Hematopoietic multipotent progenitor cell treated with erythropoietin and hydrocortisone succinate and interleukin-3 and kit ligand, for 6 days (in vitro differentiated cells): ENCODE measurements around the gene KIAA1217.

Experiments used
- DNase-seq: peaks from one replicate; pipeline ENCODE4 v3.0.0-alpha.2; 2015

The KIAA1217 gene

DNA sequence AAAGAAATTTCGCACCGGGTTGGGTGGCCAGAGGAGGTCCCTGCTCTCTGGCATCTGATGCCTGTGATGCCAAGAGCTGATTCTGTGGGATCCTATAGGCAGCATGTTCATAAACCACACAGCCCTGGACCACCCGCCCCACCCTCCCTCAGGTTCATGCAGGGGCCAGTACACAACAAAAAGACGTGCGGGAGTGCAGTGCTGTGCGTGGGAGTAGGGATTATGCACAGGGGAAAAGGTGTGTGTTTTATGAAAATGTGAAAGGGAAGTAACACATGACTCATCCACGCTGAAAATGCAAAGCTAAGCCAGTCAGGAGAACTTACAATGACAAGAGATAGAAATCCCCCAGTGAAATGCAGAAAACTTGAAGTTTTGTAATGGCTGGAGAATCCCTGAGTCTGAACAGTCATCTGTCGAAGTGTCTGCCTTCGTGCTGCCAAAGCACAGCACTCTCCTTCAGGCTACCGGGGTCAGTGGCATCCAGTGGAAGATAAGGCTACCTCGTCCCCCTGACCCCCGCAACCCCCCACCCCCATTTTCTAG lies 1.1 kb downstream of the KIAA1217 start:
- no peak for DNase-seq

DNA sequence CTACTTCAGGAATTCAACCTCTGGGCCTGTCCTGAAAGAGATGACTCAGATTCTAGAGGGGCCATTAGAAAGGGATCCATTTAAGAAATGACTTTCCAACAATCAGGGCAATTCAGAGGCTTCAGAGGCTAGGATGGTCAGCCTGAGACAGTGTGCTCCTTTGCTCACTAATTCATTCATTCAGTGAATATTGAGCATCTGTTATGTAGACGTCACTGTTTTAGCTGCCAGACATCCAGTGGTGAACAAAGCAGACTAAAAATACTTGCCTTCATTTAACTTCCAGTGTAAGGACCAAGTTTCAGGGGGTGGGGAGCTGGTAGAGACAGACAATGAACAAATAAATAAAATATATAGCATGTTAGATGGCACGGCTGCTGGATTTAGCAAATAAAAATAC lies 1.6 kb downstream of the KIAA1217 start:
- no peak for DNase-seq

DNA sequence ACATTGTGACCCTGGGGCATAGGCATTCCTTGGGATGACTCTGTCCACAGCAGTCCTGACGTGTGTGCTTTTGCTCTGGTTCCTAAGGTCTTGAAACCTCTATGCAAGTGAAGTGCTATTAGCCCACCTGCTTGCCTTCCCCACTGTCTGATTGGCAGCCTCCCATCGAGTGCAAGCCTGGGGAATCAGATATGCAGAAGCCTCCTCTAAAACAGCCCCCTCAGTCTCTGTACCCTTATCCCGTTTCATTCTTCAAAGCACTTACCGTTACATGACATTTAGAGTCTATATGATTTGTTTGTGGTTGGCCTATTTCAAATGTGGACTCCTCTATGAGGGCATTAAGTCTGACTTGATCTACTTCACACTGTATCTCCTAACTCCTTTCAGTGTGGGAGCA lies 4.3 kb downstream of the KIAA1217 start:
- DNase-seq, result no peak

DNA sequence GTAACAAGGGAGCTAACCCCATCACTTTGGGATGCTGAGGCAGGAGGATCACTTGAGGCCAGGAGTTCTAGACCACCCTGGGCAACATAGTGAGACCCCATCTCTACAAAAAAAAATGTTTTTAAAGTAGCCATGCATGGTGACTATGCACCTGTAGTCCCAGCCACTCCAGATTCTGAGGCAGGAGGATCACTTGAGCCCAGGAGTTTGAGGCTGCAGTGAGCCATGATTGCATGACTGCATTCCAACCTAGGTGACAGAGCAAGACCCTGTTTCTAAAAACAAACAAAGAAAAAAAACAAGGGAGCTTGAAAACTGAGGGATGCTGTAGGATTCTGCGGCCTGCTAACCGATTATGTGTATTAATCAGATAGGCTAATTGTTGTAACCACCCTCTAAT lies 4.9 kb downstream of the KIAA1217 start:
- DNase-seq, result no peak

DNA sequence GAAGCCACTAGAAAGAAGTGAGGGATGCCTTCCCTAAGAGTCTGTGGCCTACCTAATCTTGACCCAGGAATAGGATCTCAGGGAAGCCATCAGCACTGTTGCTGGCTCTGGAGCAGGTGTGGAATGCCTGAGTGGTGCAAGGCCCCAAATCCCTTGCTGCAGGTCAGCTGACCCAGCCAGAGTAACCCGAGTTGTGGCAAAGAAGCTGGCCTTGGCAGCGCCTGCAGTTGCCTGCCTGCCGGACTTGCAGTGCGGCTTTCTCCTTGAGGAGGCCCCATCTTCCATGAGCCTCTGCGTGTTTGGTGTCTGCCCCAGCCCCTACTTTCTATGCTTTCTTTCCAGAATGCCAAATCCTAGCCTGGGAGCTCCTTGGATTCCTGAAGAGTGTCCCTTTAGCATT lies 5.8 kb downstream of the KIAA1217 start:
- DNase-seq, result no peak

DNA sequence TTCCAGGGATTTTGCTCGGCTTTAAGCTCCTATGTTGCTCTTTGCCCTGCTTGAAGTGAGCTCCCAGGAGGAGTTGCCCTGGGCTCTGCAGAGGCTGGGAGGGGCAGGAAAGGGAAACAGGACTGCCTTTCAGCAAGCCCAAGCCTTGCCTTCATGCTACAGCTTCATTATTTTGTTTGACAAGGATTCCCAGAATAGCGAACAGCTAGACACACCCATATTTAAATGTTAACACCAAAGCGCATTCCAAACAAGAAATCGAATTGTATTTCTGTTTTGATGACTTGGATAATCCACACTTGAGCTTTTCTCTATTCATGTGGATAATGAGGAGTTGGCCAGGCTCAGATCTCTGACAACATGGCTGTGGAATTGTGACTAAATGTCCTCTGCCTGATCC lies 6.3 kb downstream of the KIAA1217 start:
- DNase-seq, result no peak

DNA sequence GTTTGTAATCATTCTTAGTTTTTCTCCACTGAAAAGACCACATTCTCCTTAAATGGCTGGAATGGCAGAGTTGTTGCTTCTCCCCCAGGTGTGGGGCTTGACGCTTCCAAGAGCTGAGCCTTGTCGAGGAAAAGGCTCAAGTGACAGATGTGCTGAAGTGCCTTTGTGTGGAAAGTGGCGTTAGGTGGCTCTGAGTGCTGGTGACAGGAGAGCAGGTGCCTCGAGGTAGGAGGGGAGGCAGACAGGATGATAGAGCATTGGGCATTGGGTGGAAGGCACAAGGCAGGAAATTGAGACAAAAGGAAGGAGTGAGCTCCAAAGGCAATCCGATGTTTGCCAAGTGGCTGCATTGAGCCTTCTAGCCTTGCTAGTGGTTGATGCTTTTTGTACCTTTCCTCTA lies 6.7 kb downstream of the KIAA1217 start:
- no peak for DNase-seq

DNA sequence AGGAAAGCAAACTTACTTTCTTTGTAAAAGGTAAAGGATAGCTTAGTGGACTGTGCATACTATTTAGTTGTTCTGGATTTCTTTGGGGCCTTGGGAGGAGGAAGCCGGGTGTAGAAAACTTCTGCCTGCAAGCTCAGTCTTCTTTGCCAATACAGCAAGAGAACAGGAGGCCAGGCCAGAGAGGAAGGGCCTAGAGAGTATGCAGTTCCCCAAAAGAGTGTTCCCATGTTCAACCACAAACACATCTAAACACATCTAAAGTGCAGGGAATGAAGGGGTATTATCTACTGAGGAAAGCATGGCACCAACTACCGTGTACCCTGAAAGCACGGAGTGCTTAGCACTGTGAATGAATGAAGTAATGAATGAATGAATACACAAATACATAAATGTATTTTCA lies 11.0 kb downstream of the KIAA1217 start:
- DNase-seq, result no peak

DNA sequence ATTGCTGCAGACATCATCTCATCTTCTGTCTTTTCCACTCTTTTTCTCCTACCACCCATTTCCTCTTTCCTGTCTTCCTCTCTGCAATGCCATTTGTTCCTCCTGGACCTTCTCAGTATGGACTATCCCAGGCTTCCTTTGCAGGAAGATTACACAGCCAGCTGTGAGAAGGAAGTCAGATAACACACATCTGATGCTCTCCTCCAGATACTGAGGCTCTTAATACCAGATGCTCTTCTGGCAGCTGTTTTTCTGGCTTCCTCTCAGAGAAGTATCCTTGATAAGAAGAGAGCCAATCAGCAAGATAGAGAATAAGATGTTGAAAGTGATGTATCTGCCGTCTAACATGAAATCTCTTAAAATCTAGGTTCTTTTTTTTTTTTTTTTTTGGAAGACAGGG lies 14.4 kb downstream of the KIAA1217 start:
- no peak for DNase-seq

DNA sequence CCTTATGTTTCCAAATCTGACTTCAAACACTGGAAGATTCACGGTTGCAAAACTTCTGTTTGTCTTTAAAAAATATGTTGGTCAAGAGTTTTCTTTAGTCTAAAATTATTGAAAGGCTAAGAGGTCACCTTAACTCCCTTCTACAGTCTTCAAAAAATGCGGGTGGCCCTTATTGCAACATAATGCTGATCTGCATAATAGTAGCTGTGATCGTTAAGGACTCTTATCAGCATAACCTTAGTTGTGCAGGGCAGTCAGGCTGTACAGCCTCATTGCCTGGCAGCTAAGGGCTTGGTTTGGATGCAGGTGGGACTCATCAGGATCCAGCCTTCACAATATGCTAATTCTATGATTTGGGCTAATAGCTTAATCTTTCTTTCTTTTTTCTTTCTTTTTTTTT lies 15.0 kb downstream of the KIAA1217 start:
- no peak for DNase-seq

DNA sequence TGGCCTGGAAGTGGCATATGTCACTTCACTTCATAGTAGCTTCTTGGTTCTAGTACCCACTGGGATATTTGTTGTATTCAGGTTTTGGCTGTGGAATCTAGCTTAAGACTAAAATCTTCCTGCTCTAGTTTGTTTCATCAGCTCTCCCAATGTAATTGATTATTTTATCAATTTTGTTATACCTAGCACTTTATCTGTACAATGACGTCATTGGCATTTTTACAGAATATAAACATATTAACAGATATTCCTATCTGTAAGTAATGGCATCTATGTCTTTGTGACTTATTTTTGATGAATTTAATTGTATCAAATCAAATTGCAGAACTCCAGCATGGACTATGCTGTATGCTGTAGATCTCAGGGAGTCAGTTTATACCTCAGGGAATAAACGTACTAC lies 19.7 kb downstream of the KIAA1217 start:
- DNase-seq, result no peak

DNA sequence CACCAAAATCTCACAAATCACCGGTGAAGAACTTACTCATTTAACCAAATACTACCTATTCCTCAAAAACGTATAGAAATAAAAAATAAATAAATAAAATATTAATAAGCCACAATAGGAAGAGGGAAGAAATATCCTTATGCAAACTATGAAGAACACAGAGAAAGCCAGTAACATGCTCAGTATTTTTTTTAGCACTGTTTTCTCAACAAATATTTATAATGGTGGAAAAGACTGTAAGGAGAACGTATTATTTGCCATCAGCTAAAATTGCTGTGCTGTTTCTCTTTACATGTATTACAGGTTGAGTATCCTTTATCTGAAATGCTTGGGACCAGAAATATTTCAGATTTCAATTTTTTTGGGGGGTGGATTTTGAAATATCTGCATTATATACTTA lies 21.0 kb downstream of the KIAA1217 start:
- DNase-seq, result no peak

DNA sequence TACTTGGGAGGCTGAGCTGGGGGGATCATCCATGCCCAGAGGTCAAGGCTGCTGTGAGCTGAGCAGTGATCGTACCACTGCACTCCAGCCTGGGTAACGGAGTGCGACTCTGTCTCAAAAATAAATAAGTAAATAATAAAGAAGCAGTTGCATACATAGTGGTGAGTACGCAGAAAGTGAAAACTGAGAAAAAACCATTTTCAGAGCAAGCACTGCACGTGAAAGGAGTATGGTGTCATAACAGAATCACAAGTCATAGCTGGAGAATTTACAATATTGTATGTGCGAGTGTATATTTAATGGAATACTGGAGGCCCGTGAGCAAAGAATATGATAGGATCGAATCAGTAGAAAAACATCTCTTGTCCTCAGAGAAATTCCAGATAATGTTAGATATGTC lies 22.3 kb downstream of the KIAA1217 start:
- no peak for DNase-seq

DNA sequence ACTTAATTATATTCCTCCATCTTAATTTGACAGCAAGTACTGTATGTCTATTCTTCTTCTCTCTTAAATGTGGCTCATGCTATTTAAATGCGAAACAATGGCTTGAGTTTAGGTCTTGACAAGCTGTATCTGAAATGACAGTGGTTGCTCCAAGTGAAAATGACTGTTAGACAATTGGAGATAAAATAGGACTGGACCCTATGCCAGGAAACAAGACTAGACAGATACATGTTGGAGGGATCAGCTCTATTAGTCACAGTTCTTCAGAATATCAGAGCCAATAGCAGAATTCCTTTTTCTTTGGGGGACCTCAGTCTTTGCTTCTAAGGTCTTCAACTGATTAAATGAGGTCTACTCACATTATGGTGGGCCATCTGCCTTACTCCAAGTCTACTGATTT lies 25.8 kb downstream of the KIAA1217 start:
- no peak for DNase-seq

DNA sequence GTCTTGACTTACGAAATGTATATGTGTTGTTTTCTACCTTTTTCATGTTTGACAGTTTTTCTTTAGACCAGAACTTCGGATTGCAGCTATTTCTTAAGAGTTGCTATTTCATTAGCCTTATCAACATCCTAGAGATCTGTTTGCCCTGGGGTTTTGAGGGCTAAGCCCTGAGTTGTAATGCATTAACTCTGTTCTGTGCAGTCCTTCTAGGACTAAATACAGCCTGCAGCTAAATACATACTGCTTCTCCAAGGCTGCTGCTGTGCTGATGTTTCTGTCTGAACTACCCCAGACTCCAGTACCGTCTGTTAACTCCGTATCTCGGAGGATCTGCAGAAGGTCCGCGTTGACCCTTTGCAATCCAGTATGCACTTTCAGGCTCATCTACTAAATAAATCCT lies 26.5 kb downstream of the KIAA1217 start:
- no peak for DNase-seq

DNA sequence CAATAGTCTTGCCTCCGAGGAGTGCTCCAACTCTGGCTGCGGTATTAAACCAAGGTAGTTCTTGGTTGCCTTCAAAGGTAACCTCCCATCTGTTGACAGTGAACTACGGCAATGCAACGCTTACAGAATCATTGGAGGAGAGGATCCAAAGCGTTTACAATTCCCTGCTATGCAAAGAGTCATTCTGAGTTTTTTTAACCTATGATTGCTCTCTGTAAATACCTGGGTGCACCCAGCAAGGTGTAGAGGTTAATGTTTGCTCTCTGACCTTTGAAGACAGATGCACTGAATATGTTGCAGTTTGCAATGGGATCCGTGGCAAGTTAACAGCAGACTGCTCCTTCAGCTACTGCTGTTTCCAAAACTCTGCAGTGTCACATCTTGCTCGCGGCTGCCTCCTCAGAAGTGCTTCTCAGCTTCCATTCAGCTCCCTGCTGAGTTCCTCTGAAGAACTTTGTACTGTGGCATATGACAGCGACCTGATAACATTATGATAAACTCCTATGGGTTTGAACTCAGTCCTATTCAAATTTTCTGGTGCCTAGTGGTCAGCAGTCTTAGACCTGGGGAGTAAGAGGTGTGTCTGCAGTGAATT lies 29.0 kb downstream of the KIAA1217 start:
- no peak for DNase-seq

DNA sequence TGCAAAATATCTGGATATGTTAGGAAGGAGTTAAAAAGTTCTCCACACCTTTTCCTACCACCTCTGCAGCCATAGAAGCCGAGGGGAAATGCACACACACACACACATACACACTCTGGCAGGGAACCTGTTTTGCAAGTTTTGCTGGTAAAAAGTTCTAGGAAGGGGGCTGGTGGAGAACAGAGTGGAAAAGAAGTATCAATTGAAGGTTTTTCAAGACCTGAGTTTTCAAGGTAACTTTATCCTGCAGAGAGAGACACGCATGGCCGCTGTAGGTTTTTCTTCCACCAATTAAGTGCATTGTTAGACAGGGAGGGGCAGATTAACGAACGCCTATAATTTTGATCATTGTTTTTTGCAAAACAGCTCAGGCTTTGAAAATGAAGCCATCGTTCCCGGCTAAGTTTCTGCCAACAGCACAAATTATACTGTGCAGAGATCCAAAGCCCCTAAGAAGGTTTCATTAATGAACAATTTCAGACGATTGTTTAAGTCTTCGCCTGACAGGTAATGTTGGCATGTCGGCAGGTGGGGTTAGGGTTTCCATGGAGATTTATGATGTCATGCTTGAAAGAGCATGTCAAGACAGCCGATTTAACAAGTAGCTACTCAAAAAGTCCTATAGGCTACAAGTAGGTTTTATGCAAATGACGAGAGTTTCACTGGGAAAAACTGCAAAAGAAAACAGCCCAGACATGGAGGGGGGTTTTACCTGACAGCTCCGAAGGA lies 29.7 kb downstream of the KIAA1217 start:
- DNase-seq, result no peak

DNA sequence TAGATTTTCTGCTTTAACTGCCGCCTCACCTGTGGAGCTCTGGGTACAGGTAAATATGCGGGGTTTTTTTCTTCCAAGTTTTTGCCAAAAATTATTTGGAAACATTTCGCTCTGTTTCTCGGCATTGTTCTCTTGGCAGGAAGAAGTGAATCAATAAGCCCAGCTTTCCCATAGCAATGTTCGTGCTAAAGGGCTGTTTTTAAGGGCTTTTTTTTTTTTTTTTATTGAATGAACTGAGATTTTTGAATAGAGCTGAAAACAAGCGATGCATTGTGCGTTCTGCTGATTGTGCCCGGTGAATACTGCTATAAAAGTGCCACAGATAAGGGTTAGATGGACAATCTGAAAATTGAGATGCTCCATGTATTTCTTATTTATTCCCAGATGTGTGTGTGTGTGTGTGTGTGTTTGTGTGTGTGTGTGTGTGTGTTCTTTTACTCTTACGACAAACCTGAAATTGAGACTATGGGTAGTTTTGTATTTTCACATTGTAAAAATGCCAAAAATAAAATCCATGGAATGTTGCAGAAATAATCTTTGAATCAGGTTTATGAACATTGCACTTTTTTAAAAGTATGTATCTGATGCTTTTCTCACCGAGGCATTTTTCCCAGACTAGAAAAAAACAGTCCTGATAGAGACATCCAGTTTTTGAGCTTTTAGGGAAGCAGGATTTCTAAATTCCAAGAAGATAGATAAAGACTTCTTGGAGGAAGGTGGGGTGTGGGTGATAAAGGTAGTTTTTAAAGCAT lies 30.5 kb downstream of the KIAA1217 start:
- DNase-seq, result no peak

DNA sequence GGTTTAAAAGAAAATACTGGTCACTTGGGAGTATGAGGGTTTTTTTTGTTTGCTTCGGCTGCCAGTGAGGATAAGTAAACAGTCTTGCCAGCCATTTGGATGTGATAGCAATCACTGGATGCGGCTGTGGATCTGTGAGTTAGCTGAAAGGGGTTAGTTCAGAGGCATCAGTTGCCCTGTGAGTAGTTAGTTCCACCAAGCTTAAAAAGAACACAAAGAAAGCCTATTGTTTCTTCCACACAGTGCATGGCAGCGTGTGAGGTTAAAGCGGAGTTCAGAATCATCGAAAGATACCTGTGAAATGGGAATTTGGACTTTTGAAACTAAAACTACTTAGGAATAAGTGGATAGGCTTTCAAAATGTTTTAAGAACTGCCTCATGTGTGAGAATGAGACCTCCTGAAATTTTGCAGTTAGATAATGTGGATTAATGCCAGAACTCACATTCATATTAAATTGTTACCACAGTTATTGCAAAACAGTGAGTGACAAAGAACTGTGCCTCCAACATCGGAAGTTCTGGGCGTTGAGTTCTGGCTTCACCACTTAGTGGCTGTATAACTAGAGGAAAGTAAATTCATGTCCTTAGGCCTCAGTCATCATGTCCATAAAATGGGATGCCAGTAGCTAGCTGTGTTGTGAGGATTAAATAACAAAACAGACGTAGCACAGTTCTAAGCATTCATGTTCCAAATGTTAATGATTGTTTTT lies 31.3 kb downstream of the KIAA1217 start:
- no peak for DNase-seq

DNA sequence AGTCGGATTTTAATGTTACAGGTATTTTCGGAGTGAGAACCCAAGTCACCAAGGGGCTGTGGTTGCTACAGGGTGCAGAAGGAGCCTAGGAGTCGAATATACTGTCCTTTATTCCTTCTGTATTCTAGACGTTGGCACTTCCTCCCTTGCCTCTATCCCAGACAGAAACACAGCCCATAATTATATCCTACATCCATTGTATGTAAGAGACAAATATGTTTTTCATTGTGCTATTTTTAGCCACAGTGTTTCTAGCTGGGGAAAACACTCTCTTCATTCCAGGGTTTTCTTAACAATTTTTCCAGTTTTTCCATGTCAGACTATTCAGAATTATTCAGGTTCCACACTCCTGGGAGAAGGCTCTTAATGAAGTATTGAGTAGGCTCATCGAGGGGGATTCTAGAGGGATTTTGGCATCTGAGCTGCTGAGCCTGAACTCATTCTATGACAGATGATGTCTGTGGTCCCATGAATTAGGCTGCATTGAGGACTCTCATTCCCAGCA lies 32.6 kb downstream of the KIAA1217 start:
- no peak for DNase-seq

DNA sequence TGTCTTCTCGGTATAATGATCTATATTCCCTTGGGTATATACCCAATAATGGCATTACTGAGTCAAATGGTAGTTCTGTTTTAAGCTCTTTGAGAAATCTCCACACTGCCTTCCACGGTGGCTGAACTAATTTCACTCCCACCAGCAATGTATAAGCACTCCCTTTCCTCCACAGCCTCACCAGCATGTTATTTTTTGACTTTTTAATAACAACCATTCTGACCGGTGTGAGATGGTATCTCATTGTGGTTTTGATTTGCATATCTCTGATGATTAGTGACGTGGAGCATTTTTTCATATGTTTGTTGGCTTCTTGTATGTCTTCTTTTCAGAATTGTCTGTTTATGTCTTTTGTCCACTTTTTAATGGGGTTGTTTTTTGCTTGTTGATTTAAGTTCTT lies 33.6 kb downstream of the KIAA1217 start:
- DNase-seq, result no peak

DNA sequence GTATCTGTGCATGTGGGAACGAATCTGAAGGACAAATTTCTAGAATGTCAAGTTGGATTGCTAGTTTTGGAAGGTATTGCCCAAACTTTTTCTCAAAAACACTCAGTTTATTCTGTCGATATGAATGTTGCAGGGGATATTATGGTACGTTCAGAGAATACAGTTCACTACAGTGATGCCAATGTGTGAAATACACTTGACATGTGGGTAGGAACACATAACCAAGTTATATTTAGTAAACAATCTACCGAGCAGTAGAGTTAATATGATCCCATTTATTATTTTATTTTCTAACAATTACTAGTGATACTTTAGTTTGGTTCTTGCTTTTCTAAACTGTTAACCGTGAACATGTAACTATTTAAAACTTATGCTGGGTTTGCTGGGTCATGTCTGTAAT lies 37.4 kb downstream of the KIAA1217 start:
- no peak for DNase-seq

DNA sequence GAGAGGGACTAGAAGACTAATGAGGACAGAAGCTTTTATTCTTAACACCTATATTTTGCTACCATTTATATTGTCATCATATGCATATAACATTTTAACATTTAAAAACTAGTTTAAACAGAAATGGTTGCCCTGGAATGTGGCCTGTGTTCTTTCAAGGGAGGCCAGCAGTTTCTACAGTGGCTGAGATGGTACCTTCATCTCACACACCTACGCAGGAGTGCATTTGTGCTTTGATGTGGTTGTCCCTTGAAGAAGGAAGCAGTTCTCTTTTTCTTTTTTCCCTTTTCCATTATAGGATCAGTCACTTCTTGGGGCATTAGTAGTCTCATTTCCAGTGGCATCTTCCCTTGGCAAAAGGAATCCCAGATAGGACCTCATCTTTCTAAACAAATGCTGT lies 38.9 kb downstream of the KIAA1217 start:
- DNase-seq, result no peak
